ENCODE results near the gene LRRC75B. TPM values are rescaled to one million over a fixed set of nuclear protein-coding genes. Genes with fewer than 3 reads are reported as not detected.

The LRRC75B gene
- total and polyA plus RNA-seq, 2 of the 8 experiments (the other 6 are each of a cell fraction or from before 2014, with no cell fraction given) = 12.2 to 26.6 TPM

DNA sequence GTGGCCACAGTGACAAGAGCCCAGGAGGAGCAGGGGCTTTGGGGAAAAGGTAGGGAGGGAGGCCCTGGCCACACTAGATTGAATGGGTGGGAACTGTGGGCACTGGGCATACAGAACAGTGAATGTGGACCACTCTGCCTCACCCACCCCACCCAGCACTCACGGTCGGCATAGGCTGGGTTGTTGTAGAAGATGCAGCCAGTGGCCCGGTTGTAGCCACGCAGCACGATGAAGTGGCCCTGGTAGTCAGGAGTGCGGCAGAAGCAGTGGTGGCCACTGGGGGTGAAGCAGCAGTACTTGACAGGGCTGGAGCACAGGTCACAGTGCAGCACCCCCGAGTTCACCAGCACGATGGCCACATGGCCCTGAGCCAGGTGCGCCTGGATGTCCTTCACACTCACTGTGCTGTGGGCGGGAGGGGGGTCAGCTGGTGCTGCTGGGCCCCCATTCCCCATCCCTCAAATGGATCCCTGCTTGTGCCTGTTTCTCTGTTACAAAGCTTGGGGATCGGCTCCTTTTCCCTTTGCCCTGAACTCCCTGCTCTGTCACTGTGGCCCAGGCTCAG lies 49.1 kb downstream of the LRRC75B start:
- peaks cover 0 to 13% of the 10 kb centered on the region in 2 experiments for H4K20me1 ChIP-seq (replicated peaks in 1 of 2; ENCODE audit: control insufficient read depth in 1 of 2, insufficient read depth in 2 of 2, low read length in 2 of 2)
- H4K91ac ChIP-seq (replicated peaks; ENCODE audit: insufficient read length, low read length) = no peak overlapping the region
- FAIRE-seq (no peak), DNase-seq (ENCODE audit: low read depth in 1 of 2, low spot score in 2 of 2) (no peak)
- no peak overlapping the region for H4K5ac ChIP-seq (ENCODE audit: insufficient read length, low read depth, low read length)
- H2BK12ac ChIP-seq (ENCODE audit: low read depth, low read length) = no peak overlapping the region
- H3K27ac ChIP-seq (ENCODE audit: low read depth, low read length) = no peak overlapping the region
- H3K4me3 ChIP-seq (ENCODE audit: extremely low read depth in 1 of 4, insufficient read depth in 2 of 4, low read depth in 3 of 4, low read length in 4 of 4) = no peak overlapping the region
- H2BK20ac ChIP-seq (ENCODE audit: low read length) = no peak overlapping the region
- H3K4me1 ChIP-seq (replicated peaks in 1 of 4; ENCODE audit: control insufficient read depth in 3 of 4, insufficient read depth in 4 of 4, low read length in 3 of 4) = no peaks in the 10 kb centered on the region
- H2AK5ac ChIP-seq (ENCODE audit: low read depth, low read length) = no peak overlapping the region
- no peaks in the 10 kb centered on the region for H3K23me2 ChIP-seq (ENCODE audit: low read depth, low read length)
- no peaks in the 10 kb centered on the region for H3K27me3 ChIP-seq (replicated peaks in 1 of 4; ENCODE audit: control insufficient read depth in 3 of 4, extremely low read depth in 1 of 4, insufficient read depth in 3 of 4, low read length in 3 of 4)
- H3K36me3 ChIP-seq (ENCODE audit: control insufficient read depth in 2 of 4, insufficient read depth in 4 of 4, low read length in 3 of 4) = peaks cover 26 to 57% (median 41%) of the 10 kb centered on the region in 4 experiments
- no peaks in the 10 kb centered on the region for H3K79me1 ChIP-seq (ENCODE audit: low read depth, low read length)
- H3K79me2 ChIP-seq (ENCODE audit: control insufficient read depth in 1 of 2, insufficient read depth in 2 of 2, low read length in 2 of 2) = no peaks in the 10 kb centered on the region
- no peak overlapping the region for H3K56ac ChIP-seq (replicated peaks; ENCODE audit: insufficient read length, low read depth, low read length)
- H3K9ac ChIP-seq (replicated peaks in 1 of 4; ENCODE audit: extremely low read depth in 1 of 4, low read depth in 3 of 4, low read length in 3 of 4) = no peak overlapping the region
- no peak overlapping the region for H3K18ac ChIP-seq (ENCODE audit: extremely low read depth, low read length)
- ChIA-PET POLR2A (ENCODE audit: partially characterized antibody) (interaction anchor here (1.0 to 1.4 kb wide), 3 partner anchors 11 to 34 kb away, joined by 3 to 7 read pairs (median 4); partner anchors contain the start of gene GUCD1), CTCF (ENCODE audit: partially characterized antibody) (interaction anchor here (0.7 kb wide), 1 partner anchor 122 kb away, joined by 5 read pairs; no protein-coding TSS in a partner anchor)
- H2BK120ac ChIP-seq (replicated peaks; ENCODE audit: low read depth, low read length) = no peak overlapping the region
- H2BK5ac ChIP-seq (ENCODE audit: low read depth, low read length) = no peak overlapping the region; the same call in 1 of the 2 replicates
- H4K8ac ChIP-seq (ENCODE audit: extremely low read depth, insufficient read depth, low read length) = no peak overlapping the region
- no peak overlapping the region for H3K4ac ChIP-seq (replicated peaks; ENCODE audit: insufficient read length, low read depth, low read length)
- no peak overlapping the region for H3K4me2 ChIP-seq (ENCODE audit: insufficient read depth in 1 of 2, low read depth in 2 of 2, low read length in 2 of 2)
- H3K23ac ChIP-seq (ENCODE audit: insufficient read length) = no peak overlapping the region
- WGBS, 2 experiments (ENCODE audit: extremely low coverage in 1 of 2, insufficient coverage in 1 of 2, insufficient read length in 1 of 2, insufficient replicate concordance in 2 of 2, low coverage in 1 of 2, low lambda C conversion rate in 2 of 2, missing lambda C conversion rate in 1 of 2) = 98% methylated on average over 11 of the region's 11 CpGs; no CpG with 5 or more reads in 1 of the 2 experiments
- H2AFZ ChIP-seq (ENCODE audit: low read length) = no peak overlapping the region
- H2BK15ac ChIP-seq (ENCODE audit: low read length) = no peak overlapping the region
- no peak overlapping the region for H3K14ac ChIP-seq (ENCODE audit: insufficient read length)
- no peaks in the 10 kb centered on the region for H3K9me3 ChIP-seq (ENCODE audit: insufficient read depth in 2 of 2, low read depth in 1 of 2, low read length in 1 of 2)
- no peak for TF ChIP-seq CREB1 (IDR thresholded peaks at IDR 0.05)
- no peak for TF ChIP-seq SP2 (IDR thresholded peaks at IDR 0.05; ENCODE audit: low read length)
- TF ChIP-seq SP4 (IDR thresholded peaks at IDR 0.05; ENCODE audit: low read length) = no peak
- TF ChIP-seq, protein P1, sequence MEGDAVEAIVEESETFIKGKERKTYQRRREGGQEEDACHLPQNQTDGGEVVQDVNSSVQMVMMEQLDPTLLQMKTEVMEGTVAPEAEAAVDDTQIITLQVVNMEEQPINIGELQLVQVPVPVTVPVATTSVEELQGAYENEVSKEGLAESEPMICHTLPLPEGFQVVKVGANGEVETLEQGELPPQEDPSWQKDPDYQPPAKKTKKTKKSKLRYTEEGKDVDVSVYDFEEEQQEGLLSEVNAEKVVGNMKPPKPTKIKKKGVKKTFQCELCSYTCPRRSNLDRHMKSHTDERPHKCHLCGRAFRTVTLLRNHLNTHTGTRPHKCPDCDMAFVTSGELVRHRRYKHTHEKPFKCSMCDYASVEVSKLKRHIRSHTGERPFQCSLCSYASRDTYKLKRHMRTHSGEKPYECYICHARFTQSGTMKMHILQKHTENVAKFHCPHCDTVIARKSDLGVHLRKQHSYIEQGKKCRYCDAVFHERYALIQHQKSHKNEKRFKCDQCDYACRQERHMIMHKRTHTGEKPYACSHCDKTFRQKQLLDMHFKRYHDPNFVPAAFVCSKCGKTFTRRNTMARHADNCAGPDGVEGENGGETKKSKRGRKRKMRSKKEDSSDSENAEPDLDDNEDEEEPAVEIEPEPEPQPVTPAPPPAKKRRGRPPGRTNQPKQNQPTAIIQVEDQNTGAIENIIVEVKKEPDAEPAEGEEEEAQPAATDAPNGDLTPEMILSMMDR (IDR thresholded peaks at IDR 0.05; ENCODE audit: control extremely low read depth in 1 of 3, insufficient read depth in 1 of 3, low read depth in 1 of 3, low read length in 3 of 3) = no peak
- TF ChIP-seq BCL11A (IDR thresholded peaks at IDR 0.05; ENCODE audit: low read depth in 2 of 2, low read length in 2 of 2) = no peak
- TF ChIP-seq FOSL1 (IDR thresholded peaks at IDR 0.05; ENCODE audit: insufficient read depth, low read depth, low read length) = no peak
- no peak for TF ChIP-seq PHF8 (conservative IDR thresholded peaks at IDR 0.05; ENCODE audit: low read depth, low read length)
- no peak for TF ChIP-seq RBBP5 (IDR thresholded peaks at IDR 0.05; ENCODE audit: borderline replicate concordance, low read depth, low read length)
- TF ChIP-seq ATF2 (IDR thresholded peaks at IDR 0.05; ENCODE audit: low read length) = no peak
